Measurements from ENCODE around the gene CLEC20A.

The CLEC20A gene

DNA sequence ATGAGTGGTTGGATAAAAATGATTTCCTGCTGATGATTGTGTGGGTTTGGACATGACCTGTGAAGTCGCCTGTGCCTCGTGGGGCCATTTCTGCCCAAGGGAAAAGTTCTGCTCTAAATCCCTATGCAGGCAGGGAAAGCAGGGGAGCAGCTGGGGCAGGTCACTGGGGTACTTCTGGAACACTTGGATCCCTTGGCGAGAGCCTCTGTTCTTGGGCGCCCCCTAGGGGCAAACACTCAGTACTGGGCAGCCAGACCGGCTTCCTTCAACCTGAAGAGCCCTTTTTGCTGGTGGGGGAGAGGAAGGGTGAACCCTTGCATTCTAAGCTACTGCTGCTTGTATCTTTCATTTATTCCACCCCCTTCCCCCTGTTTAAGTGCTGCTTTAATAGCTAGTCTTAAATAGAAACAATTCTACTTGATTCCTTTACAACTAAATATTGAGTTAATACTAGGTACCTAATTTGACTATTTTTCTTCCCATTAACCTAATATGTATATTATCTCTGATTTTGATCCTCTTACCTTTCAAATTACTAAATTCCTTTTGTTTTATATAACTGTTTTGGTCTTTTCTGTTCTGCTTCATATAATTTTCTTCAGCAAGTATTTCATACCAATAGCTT is 5.1 kb upstream of the CLEC20A start:
- H3K4me3 ChIP-seq, result no peak overlapping the region
- H3K27me3 ChIP-seq, result no peaks in the 10 kb centered on the region
- H3K9me3 ChIP-seq, result no peaks in the 10 kb centered on the region
- TF ChIP-seq Cebpa-rat (IDR thresholded peaks at IDR 0.05), result no peak
- H3K9ac ChIP-seq, result no peak overlapping the region
- H3K4me2 ChIP-seq, result no peak overlapping the region
- peaks cover 28% of the 10 kb centered on the region for H3K4me1 ChIP-seq
- no peaks in the 10 kb centered on the region for H4K20me1 ChIP-seq
- no peak overlapping the region for H3K27ac ChIP-seq
- no peaks in the 10 kb centered on the region for H3K36me3 ChIP-seq

GRCh38 chr1:178500936-178501554 is 4.3 kb upstream of the CLEC20A start:
- no peak overlapping the region for H3K4me2 ChIP-seq
- no peak overlapping the region for H3K27ac ChIP-seq
- no peak overlapping the region for H3K9ac ChIP-seq
- no peaks in the 10 kb centered on the region for H3K27me3 ChIP-seq
- no peak for TF ChIP-seq Cebpa-rat (IDR thresholded peaks at IDR 0.05)
- no peak overlapping the region for H3K4me3 ChIP-seq
- H3K9me3 ChIP-seq, result no peaks in the 10 kb centered on the region
- H4K20me1 ChIP-seq, result no peaks in the 10 kb centered on the region
- H3K36me3 ChIP-seq, result no peaks in the 10 kb centered on the region
- peaks cover 23% of the 10 kb centered on the region for H3K4me1 ChIP-seq

GRCh38 chr1:178500091-178500770 is 3.5 kb upstream of the CLEC20A start:
- H3K27me3 ChIP-seq, result no peaks in the 10 kb centered on the region
- H3K4me3 ChIP-seq, result no peak overlapping the region
- H3K4me2 ChIP-seq, result no peak overlapping the region
- no peak overlapping the region for H3K9ac ChIP-seq
- no peak overlapping the region for H3K27ac ChIP-seq
- peaks cover 27% of the 10 kb centered on the region for H3K4me1 ChIP-seq
- no peak for TF ChIP-seq Cebpa-rat (IDR thresholded peaks at IDR 0.05)
- H4K20me1 ChIP-seq, result no peaks in the 10 kb centered on the region
- H3K9me3 ChIP-seq, result no peaks in the 10 kb centered on the region
- no peaks in the 10 kb centered on the region for H3K36me3 ChIP-seq

GRCh38 chr1:178498896-178499675 is 2.3 kb upstream of the CLEC20A start:
- Histone ChIP-seq H3K9me3 (no peaks in the 10 kb centered on the region), H3K27me3 (no peaks in the 10 kb centered on the region), H3K4me1 (peaks cover 39% of the 10 kb centered on the region), H3K4me2 (peak overlapping the region; percentile 6), H3K4me3 (no peak overlapping the region), H4K20me1 (no peaks in the 10 kb centered on the region), H3K27ac (peak overlapping the region; percentile 1; the same call in 1 of the 2 replicates), H3K9ac (no peak overlapping the region), H3K36me3 (no peaks in the 10 kb centered on the region)
- no peak for TF ChIP-seq Cebpa-rat (IDR thresholded peaks at IDR 0.05)

DNA sequence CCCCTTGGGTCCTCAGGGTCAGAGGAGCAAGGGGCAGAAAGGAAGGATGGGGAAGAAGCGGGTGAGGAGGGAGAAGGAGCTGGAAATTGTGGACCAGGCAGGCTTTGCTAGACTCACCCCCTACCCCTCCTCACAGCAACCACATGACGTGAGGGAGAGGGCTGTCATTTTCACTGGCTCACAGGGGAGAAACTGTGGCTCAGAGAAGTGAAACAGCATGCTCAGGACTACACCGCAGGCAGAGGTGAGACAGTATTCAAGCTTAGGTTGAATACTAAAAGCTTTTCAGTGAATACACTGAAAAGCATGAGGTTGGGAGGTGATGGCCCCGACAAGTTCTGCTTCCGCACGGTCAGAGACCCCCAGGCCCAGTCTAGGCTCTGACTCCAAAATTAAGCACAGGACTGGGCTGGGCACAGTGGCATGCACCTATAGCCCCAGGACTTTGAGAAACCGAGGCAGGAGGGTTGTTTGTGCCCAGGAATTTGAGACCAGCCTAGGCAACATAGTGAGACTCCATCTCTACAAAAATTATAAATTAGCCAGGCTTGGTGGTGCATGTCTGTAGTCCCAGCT is 1.2 kb upstream of the CLEC20A start:
- no peaks in the 10 kb centered on the region for H3K9me3 ChIP-seq
- no peaks in the 10 kb centered on the region for H4K20me1 ChIP-seq
- peaks cover 39% of the 10 kb centered on the region for H3K4me1 ChIP-seq
- no peaks in the 10 kb centered on the region for H3K36me3 ChIP-seq
- no peak overlapping the region; the same call in 1 of the 2 replicates for H3K9ac ChIP-seq
- no peak for TF ChIP-seq Cebpa-rat (IDR thresholded peaks at IDR 0.05)
- H3K27ac ChIP-seq, result 0 out of 2 replicates have a peak overlapping the region, but pooled peaks have one; percentile 19
- no peak overlapping the region for H3K4me3 ChIP-seq
- no peaks in the 10 kb centered on the region for H3K27me3 ChIP-seq
- peak overlapping the region; percentile 8; the same call in 1 of the 2 replicates for H3K4me2 ChIP-seq

DNA sequence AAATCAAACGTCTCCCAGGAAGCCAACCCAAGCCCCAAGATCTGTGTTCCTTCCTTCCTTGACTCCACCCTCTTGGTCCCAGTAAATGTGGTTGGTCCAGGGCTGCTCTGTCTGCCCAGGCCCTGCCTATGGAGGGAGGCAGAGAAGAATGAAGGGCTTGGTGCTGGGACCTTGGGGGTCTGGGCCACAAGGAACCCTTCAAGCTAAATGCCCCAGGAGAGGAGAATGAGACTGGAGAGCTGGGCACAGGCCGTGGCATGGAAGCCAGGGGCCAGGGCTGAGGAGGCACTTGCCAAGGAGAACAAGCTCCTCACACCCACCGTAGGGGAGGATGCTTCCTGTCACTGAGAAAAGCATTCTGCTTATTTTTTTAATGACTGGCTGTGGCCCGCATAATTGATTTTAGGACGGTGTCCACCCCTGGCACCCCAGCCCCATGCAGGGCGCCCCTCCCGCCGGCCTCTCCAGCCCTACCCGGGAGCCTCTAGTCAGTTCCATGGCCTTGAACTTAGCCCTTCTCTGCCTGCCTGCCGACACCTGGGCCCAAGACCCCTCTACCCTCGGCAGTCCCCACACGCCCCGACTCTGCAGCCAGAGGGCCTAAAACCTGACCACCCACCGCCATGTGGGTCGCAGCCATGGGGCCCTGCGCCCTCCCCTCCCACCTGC is 889 bp downstream of the CLEC20A start:
- Histone ChIP-seq H3K36me3 (no peaks in the 10 kb centered on the region), H3K27me3 (no peaks in the 10 kb centered on the region), H3K4me3 (no peak overlapping the region), H4K20me1 (no peaks in the 10 kb centered on the region), H3K27ac (peak overlapping the region; percentile 65), H3K9me3 (no peaks in the 10 kb centered on the region), H3K4me2 (peak overlapping the region; percentile 57), H3K4me1 (peaks cover 39% of the 10 kb centered on the region), H3K9ac (no peak overlapping the region)
- TF ChIP-seq Cebpa-rat (IDR thresholded peaks at IDR 0.05), result no peak

- H4K20me1 ChIP-seq, result no peaks in the 10 kb centered on the region
- H3K9me3 ChIP-seq, result no peaks in the 10 kb centered on the region
- no peaks in the 10 kb centered on the region for H3K36me3 ChIP-seq
- TF ChIP-seq Cebpa-rat (IDR thresholded peaks at IDR 0.05), result no peak
- no peaks in the 10 kb centered on the region for H3K27me3 ChIP-seq
- peak overlapping the region; percentile 57 for H3K4me2 ChIP-seq
- peak overlapping the region; percentile 65 for H3K27ac ChIP-seq
- no peak overlapping the region for H3K9ac ChIP-seq
- peaks cover 39% of the 10 kb centered on the region for H3K4me1 ChIP-seq
- H3K4me3 ChIP-seq, result no peak overlapping the region
Observed at GRCh38 chr1:178495158-178495557, 1.6 kb downstream of the CLEC20A start.

GRCh38 chr1:178494569-178494971 is 2.2 kb downstream of the CLEC20A start:
- Histone ChIP-seq H3K4me3 (no peak overlapping the region), H3K4me2 (peak overlapping the region; percentile 57; the same call in 1 of the 2 replicates), H4K20me1 (no peaks in the 10 kb centered on the region), H3K36me3 (no peaks in the 10 kb centered on the region), H3K9me3 (no peaks in the 10 kb centered on the region), H3K9ac (no peak overlapping the region), H3K27me3 (no peaks in the 10 kb centered on the region), H3K27ac (peak overlapping the region; percentile 40; the same call in 1 of the 2 replicates), H3K4me1 (peaks cover 39% of the 10 kb centered on the region)
- TF ChIP-seq Cebpa-rat (IDR thresholded peaks at IDR 0.05), result no peak

GRCh38 chr1:178493301-178493741 is 3.4 kb downstream of the CLEC20A start:
- H3K27ac ChIP-seq, result no peak overlapping the region
- no peak for TF ChIP-seq Cebpa-rat (IDR thresholded peaks at IDR 0.05)
- H3K4me2 ChIP-seq, result no peak overlapping the region

More at GRCh38 chr1:178493301-178493741, 3.4 kb downstream of the CLEC20A start:
- Histone ChIP-seq H3K4me1 (peaks cover 40% of the 10 kb centered on the region), H4K20me1 (no peaks in the 10 kb centered on the region), H3K27me3 (no peaks in the 10 kb centered on the region), H3K4me3 (no peak overlapping the region), H3K36me3 (no peaks in the 10 kb centered on the region), H3K9ac (no peak overlapping the region), H3K9me3 (no peaks in the 10 kb centered on the region)

Data from BLaER1 (cell line).